Astrocyte of the cerebellum (primary cell): ENCODE results near the gene PBX3.

Source experiments
- DNase-seq: peaks from one replicate; pipeline ENCODE4 v3.0.0-alpha.2; 2011; ENCODE audit warnings: low read depth
- H3K4me3 ChIP-seq: 2 replicates; pipeline ENCODE4 v1.5.1; 2011; ENCODE audit warnings: mild to moderate bottlenecking, low read depth, low read length, moderate library complexity
- CTCF ChIP-seq: IDR thresholded peaks from 2 replicates; pipeline ENCODE4 v1.5.1; 2012; ENCODE audit warnings: low read length, low read depth, moderate library complexity, mild to moderate bottlenecking; ENCODE audit errors: missing control alignments
- in situ Hi-C: cut with HindIII; loops from 2 replicates; pipeline ENCODE4 v1.10.0; 2017; ENCODE audit warnings: low sequenced_read_pairs

PBX3 gene

DNA sequence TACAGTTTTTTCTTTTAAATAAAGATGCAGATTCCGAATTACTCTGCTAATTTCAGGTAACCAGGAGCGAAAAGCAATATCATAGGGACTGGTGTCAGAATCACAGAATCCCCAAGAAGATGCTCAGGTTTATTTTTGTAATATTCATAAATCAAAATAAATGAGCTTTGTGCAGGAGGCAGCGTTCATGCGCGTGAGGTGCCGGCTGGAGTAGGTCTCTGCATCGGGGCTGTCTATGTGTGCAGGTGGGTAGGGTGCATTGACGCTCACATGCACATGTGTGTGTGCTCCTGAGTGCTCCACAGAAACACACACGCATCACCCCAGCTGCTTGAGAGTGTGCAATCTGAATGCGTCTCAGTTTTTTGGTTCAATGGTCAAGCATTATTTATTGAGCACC is 226.4 kb downstream of the PBX3 start:
- TF ChIP-seq CTCF, result no peak
- no peak for DNase-seq
- in situ Hi-C loops, result no loop called here
- H3K4me3 ChIP-seq, result no peak overlapping the region

DNA sequence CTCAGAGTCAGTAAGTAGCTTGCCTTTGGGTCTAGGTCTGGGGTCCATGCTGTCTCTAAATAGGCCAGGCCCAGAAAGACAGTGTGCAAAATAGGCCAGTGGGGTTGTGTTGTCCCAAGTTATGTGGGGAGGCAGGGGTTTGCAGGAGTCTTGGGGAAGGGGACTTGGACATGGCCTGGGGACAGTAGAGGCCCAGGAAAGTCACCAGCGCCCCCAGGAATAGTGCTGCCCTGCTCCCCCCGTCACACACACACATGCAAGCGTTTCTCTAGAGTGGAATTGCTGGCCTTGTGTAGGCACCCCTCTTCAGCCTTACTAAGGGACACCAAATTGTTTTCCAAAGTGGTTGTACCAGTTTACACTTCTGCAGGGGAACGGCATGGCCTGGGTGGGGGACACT is 227.5 kb downstream of the PBX3 start:
- in situ Hi-C loops, result no loop called here
- TF ChIP-seq CTCF, result no peak
- no peak for DNase-seq
- no peak overlapping the region for H3K4me3 ChIP-seq

GRCh38 chr9:125977223-125977622 is 230.1 kb downstream of the PBX3 start:
- H3K4me3 ChIP-seq, result no peak overlapping the region
- no peak for TF ChIP-seq CTCF
- in situ Hi-C loops, result no loop called here
- no peak for DNase-seq

- H3K4me3 ChIP-seq, result no peak overlapping the region
- in situ Hi-C loops, result no loop called here
- TF ChIP-seq CTCF, result no peak
- DNase-seq, result no peak
Observed at GRCh38 chr9:125979383-125979782, 232.2 kb downstream of the PBX3 start.

GRCh38 chr9:125982798-125983406 is 235.7 kb downstream of the PBX3 start:
- DNase-seq, result no peak
- no peak for TF ChIP-seq CTCF
- in situ Hi-C loops, result no loop called here
- no peak overlapping the region for H3K4me3 ChIP-seq

DNA sequence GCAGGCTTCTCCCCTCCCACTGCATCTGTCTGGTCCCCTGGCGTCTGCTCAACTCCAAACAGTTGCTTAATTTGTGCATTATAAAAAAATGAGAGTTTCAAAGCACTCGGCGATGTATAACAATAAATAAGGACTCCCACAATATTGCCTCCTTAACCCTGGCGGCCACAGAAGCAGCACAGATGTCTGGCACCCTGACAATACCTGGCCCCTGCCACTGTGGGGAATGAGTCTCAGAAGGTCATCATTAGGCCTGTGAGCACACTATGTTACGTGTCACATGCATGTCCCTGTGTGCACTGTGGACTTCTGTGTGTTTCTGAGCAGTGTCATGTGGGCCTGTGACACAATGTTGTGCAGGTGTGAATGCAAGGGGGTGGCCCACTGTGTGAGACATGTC is 236.5 kb downstream of the PBX3 start:
- in situ Hi-C loops, result no loop called here
- TF ChIP-seq CTCF, result no peak

More for the DNA sequence above, 236.5 kb downstream of the PBX3 start:
- DNase-seq, result no peak
- no peak overlapping the region for H3K4me3 ChIP-seq
